K562 (cell line): Measurements from ENCODE around the gene SNUPN.

Source experiments
- CTCF ChIP-seq, 3 experiments: IDR thresholded peaks in 2 of 3; conservative IDR thresholded peaks in 1 of 3; 2 replicates each; pipeline ENCODE4 v1.5.1; 2011 to 2012; ENCODE audit warnings: low read length in 3 of 3, mild to moderate bottlenecking in 3 of 3, control low read depth in 2 of 3, improper control_type of control experiment in 1 of 3, inconsistent platforms in 1 of 3, low read depth in 1 of 3, mixed read lengths in 1 of 3, moderate library complexity in 1 of 3; ENCODE audit not compliant: insufficient read depth in 2 of 3
- KAT2B ChIP-seq: IDR thresholded peaks from one replicate; pipeline ENCODE4 v1.6.1; 2012; ENCODE audit warnings: low read depth, mild to moderate bottlenecking, control low read depth, inconsistent platforms, low read length, moderate library complexity
- POLR2A ChIP-seq: fragments of 450-650 bp; conservative IDR thresholded peaks from 2 replicates; pipeline ENCODE4 v1.6.1; 2016

GRCh38 chr15:75646944-75647364 lies 21.4 kb upstream of the SNUPN start:
- no peak for TF ChIP-seq POLR2A
- no peak for TF ChIP-seq CTCF (IDR thresholded peaks at IDR 0.05 in 2 of 3, conservative IDR thresholded peaks at IDR 0.05 in 1 of 3; ENCODE audit: insufficient read depth in 2 of 3, low read depth in 1 of 3, low read length in 3 of 3)
- no peak for TF ChIP-seq KAT2B
